Stimulated activated CD8-positive, alpha-beta memory T cell treated with anti-CD3 and anti-CD28 coated beads, Interleukin-7, amount 100 ng/mL, for 24 hours (primary cell): ENCODE results near the gene RAB11FIP3.

Experiments used
- DNase-seq: peaks from one replicate; pipeline ENCODE4 v3.0.0-alpha.2; 2020; ENCODE audit warnings: low read depth

RAB11FIP3 gene

DNA sequence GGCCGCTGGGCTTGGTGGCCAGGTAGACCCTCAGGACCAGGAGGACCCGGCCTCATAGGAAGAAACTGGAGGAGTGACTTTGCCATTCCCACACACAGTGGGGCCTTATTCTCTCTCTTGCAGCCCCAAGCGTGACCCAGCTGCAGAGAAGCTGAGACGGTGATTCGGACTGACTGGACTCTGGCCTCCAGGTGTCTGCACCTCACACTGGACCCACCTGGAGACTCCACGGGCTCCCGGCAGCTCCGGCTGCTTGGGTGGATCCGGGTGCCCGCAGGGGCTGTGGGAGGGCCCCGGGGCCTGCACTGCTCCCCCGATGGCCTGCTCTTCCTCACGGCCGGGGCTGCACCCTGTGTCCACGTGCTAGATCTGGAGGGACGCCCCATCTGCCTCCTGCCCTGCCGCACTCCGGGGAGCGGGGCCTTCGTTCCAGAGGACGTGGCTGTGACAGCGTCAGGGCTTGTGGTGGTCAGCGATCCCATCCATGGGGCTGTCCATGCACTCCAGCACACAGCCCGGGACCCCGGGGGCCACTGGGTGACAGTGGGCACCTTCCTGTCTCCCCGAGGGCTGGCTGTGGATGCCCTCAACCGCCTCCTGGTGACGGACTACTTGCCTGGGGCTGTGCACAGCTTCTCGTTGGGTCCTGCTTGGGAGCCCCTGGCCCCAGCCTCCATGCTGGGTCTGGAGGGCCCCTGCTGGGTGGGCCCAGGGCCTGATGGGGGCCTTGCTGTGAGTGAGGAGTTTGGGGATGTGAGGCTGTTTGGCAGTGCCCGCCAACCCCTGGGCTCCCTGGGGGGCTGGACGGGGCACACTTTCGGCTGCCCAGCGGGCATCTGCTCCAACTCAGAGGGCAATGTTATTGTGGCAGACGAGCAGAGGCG lies 142.2 kb downstream of the RAB11FIP3 start:
- no peak for DNase-seq

DNA sequence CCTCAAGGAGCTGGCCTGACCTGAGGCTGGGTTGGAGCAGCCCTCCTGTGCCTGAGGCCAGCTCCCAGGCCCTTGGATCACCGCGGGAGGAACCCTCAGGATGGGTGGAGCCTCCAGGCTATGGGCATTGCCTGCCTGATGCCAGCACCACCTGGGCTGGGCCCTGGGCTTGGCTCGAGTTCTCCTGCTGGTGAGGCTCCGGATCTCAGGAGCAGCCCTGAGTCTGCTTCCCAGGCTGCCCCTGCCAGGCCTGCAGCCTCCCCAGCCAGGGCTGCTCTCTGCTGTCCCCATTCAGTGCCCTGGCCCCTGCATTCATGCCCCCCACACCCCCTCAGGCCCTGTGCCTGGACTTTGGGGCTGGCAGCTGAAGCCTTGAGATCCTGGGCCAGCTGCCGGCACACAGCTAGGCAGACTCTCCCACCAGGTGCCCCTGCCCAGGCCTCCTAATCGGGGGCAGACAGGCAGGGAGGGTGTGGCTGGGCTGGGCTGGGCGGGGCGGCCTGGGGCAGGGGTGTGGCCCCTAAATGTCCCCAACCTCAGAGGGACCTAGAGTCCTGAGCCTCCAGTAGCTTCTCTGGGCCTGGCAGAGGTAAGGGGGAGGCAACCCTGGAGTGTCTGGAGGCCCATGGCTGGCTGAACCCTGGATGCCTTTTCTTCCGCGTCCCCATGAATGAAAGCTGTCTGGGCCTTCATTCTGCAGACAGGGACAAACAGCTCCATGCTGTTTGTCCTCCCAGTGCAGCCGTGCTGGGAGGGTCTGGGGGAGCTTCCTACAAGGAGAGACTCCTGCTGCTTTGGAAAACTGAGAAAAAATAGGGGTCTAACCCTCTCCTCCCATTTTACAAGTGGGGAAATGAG lies 143.2 kb downstream of the RAB11FIP3 start:
- DNase-seq = no peak

DNA sequence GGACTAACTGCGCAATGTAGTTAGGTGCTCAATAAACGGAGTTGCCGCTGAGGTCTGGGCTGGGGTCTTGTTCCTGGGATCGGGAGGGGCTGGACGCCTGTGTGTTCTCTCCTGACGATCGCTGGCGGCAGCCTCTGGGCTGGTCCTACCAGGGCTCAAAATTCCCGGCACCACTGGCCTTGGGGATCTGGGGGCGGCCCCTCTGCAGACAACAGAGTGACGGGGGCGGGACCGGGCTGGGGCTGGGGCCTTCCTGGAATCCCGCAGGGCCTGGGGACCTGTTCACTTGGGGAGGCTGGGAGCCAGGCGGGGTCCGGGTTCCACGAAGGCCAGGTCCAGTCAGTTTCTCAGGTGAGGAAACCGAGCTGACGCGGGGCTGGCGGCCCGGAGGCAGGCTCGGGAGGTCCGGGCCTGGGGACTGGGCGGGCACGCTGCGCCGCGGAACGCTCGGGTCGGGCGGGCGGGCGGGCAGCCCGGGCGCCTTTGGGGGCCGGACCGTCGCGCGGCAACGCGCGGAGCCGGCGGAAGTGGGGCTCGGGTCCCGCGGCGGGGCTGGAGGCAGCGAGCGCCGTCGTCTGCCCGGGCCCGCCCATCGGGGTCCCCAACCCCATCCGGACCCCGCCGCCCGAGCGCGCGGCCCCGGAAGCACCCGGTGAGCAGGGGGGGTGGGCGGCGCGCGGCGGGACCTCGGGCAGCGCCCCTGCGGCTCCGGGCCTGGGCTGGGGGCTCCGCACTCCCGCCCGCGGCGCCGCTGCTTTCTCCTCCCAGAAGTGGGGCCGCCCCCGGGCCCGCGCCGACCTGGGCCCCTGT lies 144.2 kb downstream of the RAB11FIP3 start, which contains the start of gene PIGQ:
Gene PIGQ (plus strand): TSS at position 524 of the 810 bp plus-strand sequence. CDS start 4,107 bp downstream, outside the sequence.
- DNase-seq = no peak
